ENCODE measurements around the gene HDAC9. TPM values are rescaled to one million over a fixed set of nuclear protein-coding genes. Genes with fewer than 3 reads are reported as not detected.

HDAC9 gene
- total RNA-seq, 4 donors from 2014 or later, result 63.0 to 130 (median 107) TPM

GRCh38 chr7:18458830-18459229 lies 36.7 kb upstream of the HDAC9 start:
- intact Hi-C loops (cut with DNase I), result no loop called here
- no peak overlapping the region for H3K4me3 ChIP-seq
- peaks cover 0 to 17% (median 6%) of the 10 kb centered on the region in 4 donors for H3K4me1 ChIP-seq
- no peak overlapping the region for H3K27ac ChIP-seq (replicated peaks in 1 of 4)
- no peaks in the 10 kb centered on the region for H3K27me3 ChIP-seq
- no peaks in the 10 kb centered on the region for H3K9me3 ChIP-seq
- no peak for DNase-seq (ENCODE audit: extremely low spot score)
- TF ChIP-seq EP300 (IDR thresholded peaks at IDR 0.05) (no peak), POLR2AphosphoS5 (IDR thresholded peaks at IDR 0.05) (no peak), CTCF (IDR thresholded peaks at IDR 0.05) (no peak), POLR2A (IDR thresholded peaks at IDR 0.05; ENCODE audit: low read depth) (no peak)
- WGBS, result 88% methylated on average over 5 of the region's 5 CpGs
- H3K36me3 ChIP-seq, result no peaks in the 10 kb centered on the region

GRCh38 chr7:18459484-18460245 lies 35.9 kb upstream of the HDAC9 start:
- H3K27me3 ChIP-seq, result no peaks in the 10 kb centered on the region
- no peaks in the 10 kb centered on the region for H3K36me3 ChIP-seq
- intact Hi-C loops (cut with DNase I), result no loop called here
- DNase-seq (ENCODE audit: extremely low spot score), result no peak
- H3K27ac ChIP-seq (replicated peaks in 1 of 4), result no peak overlapping the region
- peaks cover 0 to 17% (median 6%) of the 10 kb centered on the region in 4 donors for H3K4me1 ChIP-seq
- 75% methylated on average over 5 of the region's 5 CpGs for WGBS
- TF ChIP-seq POLR2AphosphoS5 (IDR thresholded peaks at IDR 0.05), result no peak
- no peak for TF ChIP-seq EP300 (IDR thresholded peaks at IDR 0.05)
- TF ChIP-seq CTCF (IDR thresholded peaks at IDR 0.05), result no peak
- TF ChIP-seq POLR2A (IDR thresholded peaks at IDR 0.05; ENCODE audit: low read depth), result no peak
- peaks cover 0 to 3% (median 0%) of the 10 kb centered on the region in 4 donors for H3K9me3 ChIP-seq
- no peak overlapping the region for H3K4me3 ChIP-seq

GRCh38 chr7:18461785-18462467 lies 33.6 kb upstream of the HDAC9 start:
- Histone ChIP-seq H3K27me3 (no peaks in the 10 kb centered on the region), H3K27ac (replicated peaks in 1 of 4) (no peak overlapping the region), H3K4me1 (peaks cover 0 to 17% (median 6%) of the 10 kb centered on the region in 4 donors), H3K4me3 (no peak overlapping the region), H3K9me3 (peaks cover 0 to 3% (median 0%) of the 10 kb centered on the region in 4 donors), H3K36me3 (no peaks in the 10 kb centered on the region)
- intact Hi-C loops (cut with DNase I), result no loop called here
- 86% methylated on average over 3 of the region's 3 CpGs for WGBS
- DNase-seq (ENCODE audit: extremely low spot score), result no peak
- TF ChIP-seq POLR2AphosphoS5 (IDR thresholded peaks at IDR 0.05) (no peak), CTCF (IDR thresholded peaks at IDR 0.05) (no peak), EP300 (IDR thresholded peaks at IDR 0.05) (no peak), POLR2A (IDR thresholded peaks at IDR 0.05; ENCODE audit: low read depth) (no peak)

GRCh38 chr7:18464830-18465229 lies 30.7 kb upstream of the HDAC9 start:
- Histone ChIP-seq H3K27ac (replicated peaks in 1 of 4) (no peak overlapping the region), H3K36me3 (no peaks in the 10 kb centered on the region), H3K4me3 (no peak overlapping the region), H3K27me3 (no peaks in the 10 kb centered on the region), H3K9me3 (peaks cover 0 to 3% (median 0%) of the 10 kb centered on the region in 4 donors), H3K4me1 (no peaks in the 10 kb centered on the region)
- no peak for DNase-seq (ENCODE audit: extremely low spot score)
- WGBS, result 95% methylated on average over 1 of the region's 1 CpG
- intact Hi-C loops (cut with DNase I), result no loop called here
- no peak for TF ChIP-seq CTCF (IDR thresholded peaks at IDR 0.05)
- no peak for TF ChIP-seq POLR2A (IDR thresholded peaks at IDR 0.05; ENCODE audit: low read depth)
- TF ChIP-seq EP300 (IDR thresholded peaks at IDR 0.05), result no peak
- TF ChIP-seq POLR2AphosphoS5 (IDR thresholded peaks at IDR 0.05), result no peak
